Measurements from ENCODE around the gene FGF14.

The FGF14 gene

GRCh38 chr13:102369302-102369701, 32.5 kb downstream of the FGF14 start:
- no peak for TF ChIP-seq CTCF (conservative IDR thresholded peaks at IDR 0.05)
- TF ChIP-seq ZFX (IDR thresholded peaks at IDR 0.05), result no peak
- H3K27ac ChIP-seq, result no peak overlapping the region

GRCh38 chr13:102367836-102368235, 34.0 kb downstream of the FGF14 start:
- no peak for TF ChIP-seq CTCF (conservative IDR thresholded peaks at IDR 0.05)
- TF ChIP-seq ZFX (IDR thresholded peaks at IDR 0.05), result no peak
- H3K27ac ChIP-seq, result no peak overlapping the region

- no peak for TF ChIP-seq CTCF (conservative IDR thresholded peaks at IDR 0.05)
- TF ChIP-seq ZFX (IDR thresholded peaks at IDR 0.05), result no peak
- H3K27ac ChIP-seq, result no peak overlapping the region
Observed at GRCh38 chr13:102361113-102361512, 40.7 kb downstream of the FGF14 start.

GRCh38 chr13:102359264-102359663, 42.6 kb downstream of the FGF14 start:
- TF ChIP-seq CTCF (conservative IDR thresholded peaks at IDR 0.05) (no peak), ZFX (IDR thresholded peaks at IDR 0.05) (no peak)
- no peak overlapping the region for H3K27ac ChIP-seq

DNA sequence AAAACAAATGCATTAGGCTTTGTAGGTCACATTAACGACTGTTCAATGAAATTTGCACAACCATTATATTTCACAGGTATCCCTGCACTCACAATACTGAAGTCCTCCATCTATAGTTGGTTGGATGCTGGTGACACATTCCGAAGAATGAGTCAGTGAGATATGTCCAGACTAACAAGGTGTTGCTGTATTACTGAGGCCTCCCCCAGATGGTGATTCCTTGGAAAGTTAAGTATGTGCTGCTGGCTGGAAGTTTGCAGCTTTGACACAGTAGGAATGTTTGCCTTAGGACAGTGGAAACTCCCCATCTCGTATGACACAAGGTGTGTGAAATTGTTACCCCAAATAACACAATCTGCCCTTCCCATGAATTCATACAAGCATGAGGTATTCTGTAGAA, 46.6 kb downstream of the FGF14 start:
- no peak overlapping the region for H3K27ac ChIP-seq
- TF ChIP-seq ZFX (IDR thresholded peaks at IDR 0.05) (no peak), CTCF (conservative IDR thresholded peaks at IDR 0.05) (no peak)

DNA sequence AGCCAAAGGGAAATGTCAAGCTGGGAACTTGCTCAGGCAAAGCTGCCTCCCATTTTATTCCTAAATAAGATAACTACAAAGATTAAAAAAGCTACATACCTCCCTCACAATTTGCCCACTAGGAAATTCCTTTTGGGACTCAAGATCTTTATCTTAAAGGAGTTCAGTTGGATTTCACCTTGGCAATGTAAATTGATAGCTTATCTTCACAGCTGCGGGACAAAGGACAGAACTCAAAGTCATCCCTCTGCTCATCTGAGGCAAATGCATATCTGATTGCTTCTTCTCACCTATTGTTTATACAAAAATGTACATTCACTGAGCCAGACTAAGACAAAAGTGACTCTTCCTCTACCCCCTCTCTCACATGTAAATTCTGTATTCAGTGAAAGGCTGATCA, 47.8 kb downstream of the FGF14 start:
- no peak overlapping the region for H3K27ac ChIP-seq
- TF ChIP-seq ZFX (IDR thresholded peaks at IDR 0.05), result no peak
- TF ChIP-seq CTCF (conservative IDR thresholded peaks at IDR 0.05), result no peak

DNA sequence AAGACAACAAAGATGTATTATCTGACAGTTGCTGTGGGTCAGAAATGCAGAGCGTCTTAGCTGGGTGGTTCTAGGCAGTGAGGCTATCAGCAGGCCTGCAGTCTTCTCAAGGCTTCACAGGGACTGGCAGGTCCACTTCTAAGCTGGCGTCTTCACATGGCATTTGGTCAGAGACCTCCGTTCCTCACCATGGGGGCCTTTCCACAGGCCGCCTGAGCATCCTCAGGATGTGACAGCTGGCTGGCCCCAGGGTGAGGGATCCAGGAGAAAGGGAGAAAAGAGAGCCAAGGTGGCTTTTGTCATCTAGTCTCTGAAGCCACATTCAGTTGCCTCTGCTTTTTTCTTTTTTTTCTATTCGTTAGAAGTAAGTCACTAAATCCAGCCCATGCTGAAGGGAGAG, 50.3 kb downstream of the FGF14 start:
- TF ChIP-seq CTCF (conservative IDR thresholded peaks at IDR 0.05) (no peak), ZFX (IDR thresholded peaks at IDR 0.05) (no peak)

More for the DNA sequence above, 50.3 kb downstream of the FGF14 start:
- H3K27ac ChIP-seq, result no peak overlapping the region

Measured in C4-2B (cell line).